ENCODE data around the gene UFSP2. TPM values are rescaled to one million over a fixed set of nuclear protein-coding genes. Genes with fewer than 3 reads are reported as not detected.
A peak's percentile ranks its signal among the peaks of the same experiment; 100 is the strongest.

Gene UFSP2
- total RNA-seq, 1 donor from 2014 or later = 36.1 TPM

- H3K27ac Mint-ChIP-seq = no peak overlapping the region
- no peaks in the 10 kb centered on the region for H3K9me3 Mint-ChIP-seq
- no peaks in the 10 kb centered on the region for H3K36me3 Mint-ChIP-seq
- DNase-seq (ENCODE audit: low spot score in 2 of 2, unreplicated experiment in 2 of 2) = peak in 1 of 2 experiments; percentile 53
- H3K27me3 Mint-ChIP-seq (ENCODE audit: low read depth) = peaks cover 46% of the 10 kb centered on the region
- no peak for TF ChIP-seq CTCF (IDR thresholded peaks at IDR 0.05; ENCODE audit: unreplicated experiment)
- H3K4me3 Mint-ChIP-seq = peak overlapping the region; percentile 76
- peaks cover 2% of the 10 kb centered on the region for H3K4me1 Mint-ChIP-seq
These were observed 44.9 kb upstream of the UFSP2 start for GRCh38 chr4:185470501-185471195.

- H3K27me3 Mint-ChIP-seq (ENCODE audit: low read depth) = peaks cover 50% of the 10 kb centered on the region
- no peak for DNase-seq (ENCODE audit: low spot score in 2 of 2, unreplicated experiment in 2 of 2)
- no peak for TF ChIP-seq CTCF (IDR thresholded peaks at IDR 0.05; ENCODE audit: unreplicated experiment)
These were observed 43.9 kb upstream of the UFSP2 start for GRCh38 chr4:185469580-185470154.

GRCh38 chr4:185468999-185469398 lies 43.2 kb upstream of the UFSP2 start:
- no peak for TF ChIP-seq CTCF (IDR thresholded peaks at IDR 0.05; ENCODE audit: unreplicated experiment)
- Mint-ChIP-seq H3K9me3 (no peaks in the 10 kb centered on the region), H3K27me3 (ENCODE audit: low read depth) (peaks cover 50% of the 10 kb centered on the region), H3K4me3 (no peak overlapping the region), H3K27ac (no peak overlapping the region), H3K36me3 (no peaks in the 10 kb centered on the region), H3K4me1 (peaks cover 13% of the 10 kb centered on the region)
- DNase-seq (ENCODE audit: low spot score in 2 of 2, unreplicated experiment in 2 of 2) = no peak

More at GRCh38 chr4:185469580-185470154, 43.9 kb upstream of the UFSP2 start:
- Mint-ChIP-seq H3K27ac (no peak overlapping the region), H3K36me3 (no peaks in the 10 kb centered on the region), H3K4me1 (peaks cover 9% of the 10 kb centered on the region), H3K4me3 (no peak overlapping the region), H3K9me3 (no peaks in the 10 kb centered on the region)

- Mint-ChIP-seq H3K27ac (no peak overlapping the region), H3K27me3 (ENCODE audit: low read depth) (peaks cover 45% of the 10 kb centered on the region), H3K36me3 (no peaks in the 10 kb centered on the region), H3K4me1 (peaks cover 17% of the 10 kb centered on the region), H3K9me3 (no peaks in the 10 kb centered on the region), H3K4me3 (no peak overlapping the region)
- TF ChIP-seq CTCF (IDR thresholded peaks at IDR 0.05; ENCODE audit: unreplicated experiment) = no peak
- DNase-seq (ENCODE audit: low spot score in 2 of 2, unreplicated experiment in 2 of 2) = no peak
These were observed 42.2 kb upstream of the UFSP2 start for GRCh38 chr4:185467991-185468390.

- H3K27me3 Mint-ChIP-seq (ENCODE audit: low read depth) = peaks cover 45% of the 10 kb centered on the region
- TF ChIP-seq CTCF (IDR thresholded peaks at IDR 0.05; ENCODE audit: unreplicated experiment) = no peak
- DNase-seq (ENCODE audit: low spot score in 2 of 2, unreplicated experiment in 2 of 2) = no peak
- peaks cover 17% of the 10 kb centered on the region for H3K4me1 Mint-ChIP-seq
- no peaks in the 10 kb centered on the region for H3K36me3 Mint-ChIP-seq
- H3K27ac Mint-ChIP-seq = no peak overlapping the region
- no peaks in the 10 kb centered on the region for H3K9me3 Mint-ChIP-seq
- no peak overlapping the region for H3K4me3 Mint-ChIP-seq
These were observed 41.3 kb upstream of the UFSP2 start for GRCh38 chr4:185467101-185467500.

Data from mesothelial cell of epicardium (in vitro differentiated cells).